Progenitor cell of endocrine pancreas (in vitro differentiated cells): Measurements from ENCODE around the gene AKAIN1. TPM values are rescaled to one million over a fixed set of nuclear protein-coding genes. Genes with fewer than 3 reads are reported as not detected.

Experiments
- DNase-seq: peaks from one replicate; pipeline ENCODE4 v3.0.0; 2021; ENCODE audit warnings: low spot score; ENCODE audit not compliant: unreplicated experiment
- H3K27ac Mint-ChIP-seq: 2 replicates; pipeline ENCODE4 v1.8.0; 2021; ENCODE audit warnings: mild to moderate bottlenecking, moderate library complexity, mixed read lengths
- H3K27me3 Mint-ChIP-seq: 2 replicates; pipeline ENCODE4 v1.8.0; 2021; ENCODE audit warnings: mixed read lengths
- H3K36me3 Mint-ChIP-seq: 2 replicates; pipeline ENCODE4 v1.8.0; 2022; ENCODE audit warnings: mixed read lengths; ENCODE audit not compliant: insufficient read depth
- H3K4me1 Mint-ChIP-seq: 2 replicates; pipeline ENCODE4 v1.8.0; 2021; ENCODE audit warnings: low read depth, mixed read lengths
- H3K4me3 Mint-ChIP-seq: 2 replicates; pipeline ENCODE4 v1.8.0; 2021; ENCODE audit warnings: low read depth, mild to moderate bottlenecking, moderate library complexity, mixed read lengths
- H3K9me3 Mint-ChIP-seq: 2 replicates; pipeline ENCODE4 v1.8.0; 2021; ENCODE audit warnings: low read depth, mixed read lengths
- CTCF ChIP-seq: fragments of 200-600 bp; sonication (generic); IDR thresholded peaks from one replicate; pipeline ENCODE4 v1.5.0; 2021; ENCODE audit warnings: antibody characterized with exemption, mild to moderate bottlenecking; ENCODE audit not compliant: unreplicated experiment
- total RNA-seq: library from RNA; stranded (reverse); gene quantifications from 2 replicates; pipeline ENCODE4 v1.2.1, GENCODE V29; 2021

Gene AKAIN1
- total RNA-seq, 1 donor from 2014 or later, result not detected

- no peak for DNase-seq
These were observed 40.1 kb upstream of the AKAIN1 start for GRCh38 chr18:5237083-5237722.

GRCh38 chr18:5214583-5215351 is 17.7 kb upstream of the AKAIN1 start:
- Mint-ChIP-seq H3K9me3 (no peaks in the 10 kb centered on the region), H3K27me3 (peaks cover 35% of the 10 kb centered on the region), H3K27ac (no peak overlapping the region), H3K4me3 (no peak overlapping the region), H3K36me3 (no peaks in the 10 kb centered on the region), H3K4me1 (peaks cover 1% of the 10 kb centered on the region)
- no peak for DNase-seq
- no peak for TF ChIP-seq CTCF

More at GRCh38 chr18:5237083-5237722, 40.1 kb upstream of the AKAIN1 start:
- Mint-ChIP-seq H3K36me3 (peaks cover 6% of the 10 kb centered on the region), H3K27ac (peak overlapping the region; percentile 99), H3K4me1 (peaks cover 24% of the 10 kb centered on the region), H3K9me3 (peaks cover 2% of the 10 kb centered on the region), H3K4me3 (peak overlapping the region; percentile 96), H3K27me3 (no peaks in the 10 kb centered on the region)
- TF ChIP-seq CTCF, result no peak

GRCh38 chr18:5207471-5208150 is 10.6 kb upstream of the AKAIN1 start:
- Mint-ChIP-seq H3K36me3 (no peaks in the 10 kb centered on the region), H3K9me3 (no peaks in the 10 kb centered on the region), H3K27ac (no peak overlapping the region), H3K4me3 (no peak overlapping the region), H3K27me3 (peaks cover 4% of the 10 kb centered on the region), H3K4me1 (no peaks in the 10 kb centered on the region)
- DNase-seq, result no peak
- no peak for TF ChIP-seq CTCF

GRCh38 chr18:5198311-5198710 is 1.3 kb upstream of the AKAIN1 start:
- TF ChIP-seq CTCF, result no peak
- Mint-ChIP-seq H3K27me3 (peaks cover 75% of the 10 kb centered on the region), H3K4me3 (no peak overlapping the region)

GRCh38 chr18:5197461-5197860 is 404 bp upstream of the AKAIN1 start:
- H3K4me1 Mint-ChIP-seq, result peaks cover 1% of the 10 kb centered on the region
- peaks cover 78% of the 10 kb centered on the region for H3K27me3 Mint-ChIP-seq
- no peak for DNase-seq
- H3K27ac Mint-ChIP-seq, result no peak overlapping the region
- no peaks in the 10 kb centered on the region for H3K36me3 Mint-ChIP-seq
- no peak for TF ChIP-seq CTCF
- H3K4me3 Mint-ChIP-seq, result peak overlapping the region; percentile 33
- no peaks in the 10 kb centered on the region for H3K9me3 Mint-ChIP-seq

More at GRCh38 chr18:5198311-5198710, 1.3 kb upstream of the AKAIN1 start:
- Mint-ChIP-seq H3K27ac (no peak overlapping the region), H3K36me3 (no peaks in the 10 kb centered on the region), H3K4me1 (peaks cover 1% of the 10 kb centered on the region), H3K9me3 (no peaks in the 10 kb centered on the region)
- no peak for DNase-seq
